Mesenteric fat pad (tissue), 1 donor: Measurements from ENCODE around the gene TRIM24. TPM values are rescaled to one million over a fixed set of nuclear protein-coding genes. Genes with fewer than 3 reads are reported as not detected.

Source experiments
- DNase-seq: peaks from one replicate; pipeline ENCODE4 v3.0.0-alpha.2; 2020; ENCODE audit warnings: low spot score
- total RNA-seq: library from RNA; stranded (reverse); fragmentation: NEBNext Ultra II Directional; extraction: Animal tissue kit (Norgen Biotek cat#: 25700); gene quantifications from one replicate; pipeline ENCODE4 v1.2.1, GENCODE V29; 2021
- donor health status: DM: yes; HTN: yes; CAD: no.

Gene TRIM24
- total RNA-seq, 1 donor from 2014 or later, result 10.5 TPM

GRCh38 chr7:138618933-138619332, 158.9 kb downstream of the TRIM24 start:
- no peak for DNase-seq

GRCh38 chr7:138622841-138623240, 162.8 kb downstream of the TRIM24 start:
- no peak for DNase-seq

GRCh38 chr7:138625084-138625848, 165.2 kb downstream of the TRIM24 start:
- DNase-seq, result no peak

- no peak for DNase-seq
These were observed 165.8 kb downstream of the TRIM24 start for GRCh38 chr7:138625849-138626230.

- no peak for DNase-seq
These were observed 166.8 kb downstream of the TRIM24 start for GRCh38 chr7:138626846-138627245.

GRCh38 chr7:138627361-138627760, 167.3 kb downstream of the TRIM24 start:
- no peak for DNase-seq

- DNase-seq, result no peak
These were observed 170.1 kb downstream of the TRIM24 start for GRCh38 chr7:138630059-138630610.

GRCh38 chr7:138632384-138632783, 172.3 kb downstream of the TRIM24 start:
- no peak for DNase-seq

- no peak for DNase-seq
These were observed 173.0 kb downstream of the TRIM24 start for GRCh38 chr7:138632826-138633602.

Other genes starting within 250 kb of the TRIM24 start
- gene SVOPL, start 241.1 kb downstream of the TRIM24 start, total RNA-seq, result not detected